Heart left ventricle (tissue), 13 donors: ENCODE results near the gene PRKAG2.

ENCODE experiments used
- CTCF ChIP-seq, 12 donors: fragments of 200-600 bp; sonication (generic) in 4 of 12; IDR thresholded peaks; one replicate each; pipeline versions ENCODE4 v1.5.0 to v1.8.0; 2018 to 2022; ENCODE audit warnings: antibody characterized with exemption in 12 of 12, mild to moderate bottlenecking in 5 of 12
- POLR2A ChIP-seq, 2 donors: fragments of 450-650 bp; IDR thresholded peaks; one replicate each; pipeline ENCODE4 v1.6.1; 2017; ENCODE audit warnings: antibody characterized with exemption in 2 of 2, mild to moderate bottlenecking in 2 of 2, moderate library complexity in 2 of 2
- donor health status: ischemic (EF 13 %, LVEDD 7.1; RV severe dilation, severe dysfunction).
- donor health status: DM: no; HTN: yes; CAD: no.
- donor health status: DM: no; HTN: no; CAD: no.
- donor health status: ischemic (EF 25% LVEDD 6.9; RV normal size, moderate dysfunction).
- donor health status: ischemic (EF 25% LVEDD 5.7; RV mildly dilated, moderate dysfunction).
- donor health status: ischemic (EF 35%, LVEDD 5.7; RV mildly dilated, moderate dysfunction).
- donor health status: nonischemic (EF 11% LVEDD 7.7; RV severe dilation, severe dysfunction).
- donor health status: DM: yes; HTN: yes; CAD: no.
- donor health status: PGD.
- donor health status: ischemic (EF 29% LVEDD 5.4; RV normal size, mild dysfunction).
- donor health status: nonischemic (EF 23%, LVEDD 6.1; RV moderate dilation, normal function).

GRCh38 chr7:151807846-151808245, 69.1 kb downstream of the PRKAG2 start:
- TF ChIP-seq CTCF (IDR thresholded peaks at IDR 0.05) = no peak
- TF ChIP-seq POLR2A (IDR thresholded peaks at IDR 0.05) = no peak
